K562 (cell line): ENCODE results near the gene PRR29. TPM values are rescaled to one million over a fixed set of nuclear protein-coding genes. Genes with fewer than 3 reads are reported as not detected.

ENCODE experiments used
- ARID2 ChIP-seq: fragments of 450-650 bp; IDR thresholded peaks from 2 replicates; pipeline ENCODE4 v1.6.1; 2017; ENCODE audit warnings: antibody characterized with exemption, mild to moderate bottlenecking
- CBFB ChIP-seq: sonication (generic); formaldehyde crosslinking; IDR thresholded peaks from 2 replicates; pipeline ENCODE4 v1.4.0; 2020; ENCODE audit warnings: mild to moderate bottlenecking, missing genetic modification reagents
- HCFC1 ChIP-seq: IDR thresholded peaks from 2 replicates; pipeline ENCODE4 v1.6.1; 2012; ENCODE audit warnings: low read depth, low read length, improper control_type of control experiment
- HSF4 ChIP-seq: fragments of 250-450 bp; sonication (Bioruptor Pico); IDR thresholded peaks from 2 replicates; pipeline ENCODE4 v2.1.2; 2022; ENCODE audit warnings: mild to moderate bottlenecking, moderate library complexity, borderline replicate concordance
- MCM2 ChIP-seq: fragments of 450-650 bp; IDR thresholded peaks from 2 replicates; pipeline ENCODE4 v1.6.1; 2017; ENCODE audit warnings: low read depth, mild to moderate bottlenecking
- NR0B1 ChIP-seq: fragments of 450-650 bp; IDR thresholded peaks from one replicate; pipeline ENCODE4 v1.6.1; 2018; ENCODE audit warnings: mild to moderate bottlenecking, moderate library complexity; ENCODE audit not compliant: partially characterized antibody
- PCBP1 ChIP-seq: fragments of 200-400 bp; formaldehyde crosslinking; IDR thresholded peaks from 2 replicates; pipeline ENCODE4 v1.6.1; 2018; ENCODE audit warnings: mild to moderate bottlenecking, low read depth, low read length; ENCODE audit not compliant: poor library complexity, severe bottlenecking
- ZFP91 ChIP-seq: sonication (generic); formaldehyde crosslinking; IDR thresholded peaks from 2 replicates; pipeline ENCODE4 v1.8.0; 2022; ENCODE audit warnings: mild to moderate bottlenecking, missing genetic modification reagents
- ZNF77 ChIP-seq: fragments of 250-450 bp; sonication (Bioruptor Pico); IDR thresholded peaks from 2 replicates; pipeline ENCODE4 v1.5.0; 2020
- polyA plus RNA-seq, 8 experiments: library from polyadenylated mRNA; depleted of rRNA in 4 of 8; stranded (reverse) in 5 of 8; unstranded in 3 of 8; fragments of >200 nt; fragmentation: Nextera tagmentation in 2 of 8; fragmentation: Illumina TruSeq in 1 of 8; extraction: Ambion mirVana in 2 of 8; extraction: Trizol in 1 of 8; gene quantifications; 2 replicates each; pipeline versions ENCODE4 v1.2.1 to v1.2.3, GENCODE V29; 2011 to 2014; ENCODE audit warnings: inconsistent platforms in 1 of 8, missing spikeins in 1 of 8
- total RNA-seq, 7 experiments: library from RNA; depleted of rRNA in 6 of 7; stranded (reverse); fragments of >200 nt in 6 of 7; fragmentation: Illumina TruSeq in 2 of 7; extraction: Trizol in 2 of 7; gene quantifications; 2 replicates each; pipeline versions ENCODE4 v1.2.1 to v1.2.3, GENCODE V29; 2011 to 2021; ENCODE audit warnings: low replicate concordance in 1 of 7
- TF ChIP-seq, protein P1 (sequence below): sonication (generic); formaldehyde crosslinking; IDR thresholded peaks from 2 replicates; pipeline ENCODE4 v1.8.0; 2023; ENCODE audit warnings: mild to moderate bottlenecking, missing genetic modification reagents
- TF ChIP-seq, protein P2 (sequence below): fragments of 250-450 bp; sonication (Bioruptor Pico); IDR thresholded peaks from 2 replicates; pipeline ENCODE4 v1.8.0; 2022; ENCODE audit warnings: moderate library complexity, mild to moderate bottlenecking, inconsistent platforms
- TF ChIP-seq, protein P3 (sequence below): fragments of 450-650 bp; formaldehyde crosslinking; IDR thresholded peaks from 2 replicates; pipeline ENCODE4 v1.4.0; 2020; ENCODE audit warnings: mild to moderate bottlenecking
- TF ChIP-seq, protein P4 (sequence below): fragments of 450-650 bp; IDR thresholded peaks from 2 replicates; pipeline ENCODE4 v1.6.1; 2014; ENCODE audit warnings: low read depth, mild to moderate bottlenecking, moderate library complexity, borderline replicate concordance
- TF ChIP-seq, protein P5 (sequence below): fragments of 450-650 bp; IDR thresholded peaks from 2 replicates; pipeline ENCODE4 v1.6.1; 2016; ENCODE audit warnings: missing biosample characterization, missing genetic modification characterization
- TF ChIP-seq, protein P6 (sequence below): sonication (generic); formaldehyde crosslinking; IDR thresholded peaks from 2 replicates; pipeline ENCODE4 v1.8.0; 2023; ENCODE audit warnings: mild to moderate bottlenecking, missing genetic modification reagents

Gene PRR29
- total and polyA plus RNA-seq, 9 of the 15 experiments (the other 6 are each of a cell fraction or from before 2014, with no cell fraction given) = 0.08 to 0.58 (median 0.15) TPM; not detected in 5

DNA sequence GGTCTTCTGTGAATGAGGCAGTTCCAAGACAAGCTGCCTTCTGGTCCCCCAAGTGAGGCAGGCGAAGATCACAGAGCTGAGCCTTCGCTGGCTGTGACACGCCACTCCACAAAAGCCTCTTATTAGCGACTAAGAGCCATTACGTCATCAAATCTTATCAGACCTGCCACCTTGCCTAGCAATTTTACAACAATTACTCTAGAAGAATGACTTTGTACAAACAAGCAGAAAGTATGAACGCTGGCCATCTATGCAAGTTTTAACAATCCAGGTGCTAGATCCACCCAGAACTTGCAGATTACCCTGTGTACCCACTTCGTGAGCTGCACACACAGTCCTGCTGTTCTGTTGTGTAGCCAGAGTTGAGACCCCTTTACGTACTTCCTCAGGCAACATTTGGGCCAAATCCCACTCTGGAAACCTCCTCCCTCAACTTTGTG, 26.1 kb downstream of the PRR29 start (continued):
- TF ChIP-seq, protein P1, sequence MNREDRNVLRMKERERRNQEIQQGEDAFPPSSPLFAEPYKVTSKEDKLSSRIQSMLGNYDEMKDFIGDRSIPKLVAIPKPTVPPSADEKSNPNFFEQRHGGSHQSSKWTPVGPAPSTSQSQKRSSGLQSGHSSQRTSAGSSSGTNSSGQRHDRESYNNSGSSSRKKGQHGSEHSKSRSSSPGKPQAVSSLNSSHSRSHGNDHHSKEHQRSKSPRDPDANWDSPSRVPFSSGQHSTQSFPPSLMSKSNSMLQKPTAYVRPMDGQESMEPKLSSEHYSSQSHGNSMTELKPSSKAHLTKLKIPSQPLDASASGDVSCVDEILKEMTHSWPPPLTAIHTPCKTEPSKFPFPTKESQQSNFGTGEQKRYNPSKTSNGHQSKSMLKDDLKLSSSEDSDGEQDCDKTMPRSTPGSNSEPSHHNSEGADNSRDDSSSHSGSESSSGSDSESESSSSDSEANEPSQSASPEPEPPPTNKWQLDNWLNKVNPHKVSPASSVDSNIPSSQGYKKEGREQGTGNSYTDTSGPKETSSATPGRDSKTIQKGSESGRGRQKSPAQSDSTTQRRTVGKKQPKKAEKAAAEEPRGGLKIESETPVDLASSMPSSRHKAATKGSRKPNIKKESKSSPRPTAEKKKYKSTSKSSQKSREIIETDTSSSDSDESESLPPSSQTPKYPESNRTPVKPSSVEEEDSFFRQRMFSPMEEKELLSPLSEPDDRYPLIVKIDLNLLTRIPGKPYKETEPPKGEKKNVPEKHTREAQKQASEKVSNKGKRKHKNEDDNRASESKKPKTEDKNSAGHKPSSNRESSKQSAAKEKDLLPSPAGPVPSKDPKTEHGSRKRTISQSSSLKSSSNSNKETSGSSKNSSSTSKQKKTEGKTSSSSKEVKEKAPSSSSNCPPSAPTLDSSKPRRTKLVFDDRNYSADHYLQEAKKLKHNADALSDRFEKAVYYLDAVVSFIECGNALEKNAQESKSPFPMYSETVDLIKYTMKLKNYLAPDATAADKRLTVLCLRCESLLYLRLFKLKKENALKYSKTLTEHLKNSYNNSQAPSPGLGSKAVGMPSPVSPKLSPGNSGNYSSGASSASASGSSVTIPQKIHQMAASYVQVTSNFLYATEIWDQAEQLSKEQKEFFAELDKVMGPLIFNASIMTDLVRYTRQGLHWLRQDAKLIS (CRISPR knock-in tag) = 0 out of 2 replicates have a peak, but pooled peaks have one; percentile 80
- TF ChIP-seq CBFB (CRISPR knock-in tag) (no peak), ARID2 (no peak), HSF4 (CRISPR knock-in tag) (no peak), PCBP1 (no peak), ZFP91 (CRISPR knock-in tag) (no peak), MCM2 (no peak), HCFC1 (no peak), NR0B1 (no peak), ZNF77 (CRISPR knock-in tag) (no peak)
- TF ChIP-seq, protein P2, sequence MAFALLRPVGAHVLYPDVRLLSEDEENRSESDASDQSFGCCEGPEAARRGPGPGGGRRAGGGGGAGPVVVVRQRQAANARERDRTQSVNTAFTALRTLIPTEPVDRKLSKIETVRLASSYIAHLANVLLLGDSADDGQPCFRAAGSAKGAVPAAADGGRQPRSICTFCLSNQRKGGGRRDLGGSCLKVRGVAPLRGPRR = no peak
- TF ChIP-seq, protein P3, sequence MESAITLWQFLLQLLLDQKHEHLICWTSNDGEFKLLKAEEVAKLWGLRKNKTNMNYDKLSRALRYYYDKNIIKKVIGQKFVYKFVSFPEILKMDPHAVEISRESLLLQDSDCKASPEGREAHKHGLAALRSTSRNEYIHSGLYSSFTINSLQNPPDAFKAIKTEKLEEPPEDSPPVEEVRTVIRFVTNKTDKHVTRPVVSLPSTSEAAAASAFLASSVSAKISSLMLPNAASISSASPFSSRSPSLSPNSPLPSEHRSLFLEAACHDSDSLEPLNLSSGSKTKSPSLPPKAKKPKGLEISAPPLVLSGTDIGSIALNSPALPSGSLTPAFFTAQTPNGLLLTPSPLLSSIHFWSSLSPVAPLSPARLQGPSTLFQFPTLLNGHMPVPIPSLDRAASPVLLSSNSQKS (CRISPR knock-in tag) = no peak
- TF ChIP-seq, protein P4, sequence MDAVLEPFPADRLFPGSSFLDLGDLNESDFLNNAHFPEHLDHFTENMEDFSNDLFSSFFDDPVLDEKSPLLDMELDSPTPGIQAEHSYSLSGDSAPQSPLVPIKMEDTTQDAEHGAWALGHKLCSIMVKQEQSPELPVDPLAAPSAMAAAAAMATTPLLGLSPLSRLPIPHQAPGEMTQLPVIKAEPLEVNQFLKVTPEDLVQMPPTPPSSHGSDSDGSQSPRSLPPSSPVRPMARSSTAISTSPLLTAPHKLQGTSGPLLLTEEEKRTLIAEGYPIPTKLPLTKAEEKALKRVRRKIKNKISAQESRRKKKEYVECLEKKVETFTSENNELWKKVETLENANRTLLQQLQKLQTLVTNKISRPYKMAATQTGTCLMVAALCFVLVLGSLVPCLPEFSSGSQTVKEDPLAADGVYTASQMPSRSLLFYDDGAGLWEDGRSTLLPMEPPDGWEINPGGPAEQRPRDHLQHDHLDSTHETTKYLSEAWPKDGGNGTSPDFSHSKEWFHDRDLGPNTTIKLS = peak; percentile 62; the same call in 1 of the 2 replicates
- TF ChIP-seq, protein P5, sequence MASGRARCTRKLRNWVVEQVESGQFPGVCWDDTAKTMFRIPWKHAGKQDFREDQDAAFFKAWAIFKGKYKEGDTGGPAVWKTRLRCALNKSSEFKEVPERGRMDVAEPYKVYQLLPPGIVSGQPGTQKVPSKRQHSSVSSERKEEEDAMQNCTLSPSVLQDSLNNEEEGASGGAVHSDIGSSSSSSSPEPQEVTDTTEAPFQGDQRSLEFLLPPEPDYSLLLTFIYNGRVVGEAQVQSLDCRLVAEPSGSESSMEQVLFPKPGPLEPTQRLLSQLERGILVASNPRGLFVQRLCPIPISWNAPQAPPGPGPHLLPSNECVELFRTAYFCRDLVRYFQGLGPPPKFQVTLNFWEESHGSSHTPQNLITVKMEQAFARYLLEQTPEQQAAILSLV (tag) = no peak
- TF ChIP-seq, protein P6, sequence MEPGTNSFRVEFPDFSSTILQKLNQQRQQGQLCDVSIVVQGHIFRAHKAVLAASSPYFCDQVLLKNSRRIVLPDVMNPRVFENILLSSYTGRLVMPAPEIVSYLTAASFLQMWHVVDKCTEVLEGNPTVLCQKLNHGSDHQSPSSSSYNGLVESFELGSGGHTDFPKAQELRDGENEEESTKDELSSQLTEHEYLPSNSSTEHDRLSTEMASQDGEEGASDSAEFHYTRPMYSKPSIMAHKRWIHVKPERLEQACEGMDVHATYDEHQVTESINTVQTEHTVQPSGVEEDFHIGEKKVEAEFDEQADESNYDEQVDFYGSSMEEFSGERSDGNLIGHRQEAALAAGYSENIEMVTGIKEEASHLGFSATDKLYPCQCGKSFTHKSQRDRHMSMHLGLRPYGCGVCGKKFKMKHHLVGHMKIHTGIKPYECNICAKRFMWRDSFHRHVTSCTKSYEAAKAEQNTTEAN (CRISPR knock-in tag) = no peak
